Stimulated activated CD8-positive, alpha-beta memory T cell treated with anti-CD3 and anti-CD28 coated beads, Interleukin-7, amount 100 ng/mL, for 48 hours (primary cell): Measurements from ENCODE around the gene FBXL13.
"Not testable (repeated sequence)": the region's sequence is repeated elsewhere in the genome, so short reads cannot be mapped to it uniquely, and the experiment has no call there.

Experiments used
- DNase-seq, 2 donors: peaks; one replicate each; pipeline ENCODE4 v3.0.0-alpha.2; 2020; ENCODE audit warnings: low read depth in 1 of 2; ENCODE audit errors: extremely low read depth in 1 of 2

The FBXL13 gene

DNA sequence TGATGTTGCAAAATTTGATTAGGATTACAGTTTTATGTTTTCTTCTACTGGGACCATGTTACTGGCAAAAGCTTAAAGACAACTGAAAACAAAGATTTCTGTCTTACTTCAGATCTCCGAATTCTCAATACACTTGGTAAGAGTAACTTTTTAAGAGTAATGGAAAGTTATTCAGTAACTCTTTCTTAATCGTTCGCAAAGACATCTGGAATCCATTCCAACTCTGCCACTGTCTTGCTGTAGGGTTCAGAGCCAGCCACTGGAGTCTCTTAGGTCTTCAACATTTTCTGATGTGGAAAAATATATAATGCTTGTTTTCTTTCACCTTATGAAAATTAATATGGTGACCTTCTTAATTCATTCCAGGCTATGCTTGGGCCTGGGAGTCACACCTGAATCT lies 295.9 kb downstream of the FBXL13 start:
- not testable (repeated sequence) for DNase-seq

DNA sequence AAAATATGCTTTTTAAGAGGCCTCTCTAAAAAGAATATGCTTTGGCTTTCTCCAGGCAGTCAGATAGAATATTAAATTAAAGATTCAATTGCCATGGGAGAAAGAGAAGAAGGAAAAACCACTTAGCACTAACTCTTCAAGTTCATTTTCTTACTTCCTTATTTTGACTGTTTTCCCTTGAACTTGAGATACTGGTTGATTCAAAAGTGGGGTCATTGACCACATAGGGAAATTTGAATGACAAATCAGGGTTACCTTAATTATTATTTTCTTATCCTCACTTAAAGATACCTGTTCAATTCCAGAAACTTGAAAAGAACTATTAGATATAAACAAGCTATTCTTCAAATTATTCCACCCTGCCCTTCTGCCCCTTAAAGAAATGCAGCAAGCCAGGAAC lies 298.4 kb downstream of the FBXL13 start:
- DNase-seq, result not testable (repeated sequence)

DNA sequence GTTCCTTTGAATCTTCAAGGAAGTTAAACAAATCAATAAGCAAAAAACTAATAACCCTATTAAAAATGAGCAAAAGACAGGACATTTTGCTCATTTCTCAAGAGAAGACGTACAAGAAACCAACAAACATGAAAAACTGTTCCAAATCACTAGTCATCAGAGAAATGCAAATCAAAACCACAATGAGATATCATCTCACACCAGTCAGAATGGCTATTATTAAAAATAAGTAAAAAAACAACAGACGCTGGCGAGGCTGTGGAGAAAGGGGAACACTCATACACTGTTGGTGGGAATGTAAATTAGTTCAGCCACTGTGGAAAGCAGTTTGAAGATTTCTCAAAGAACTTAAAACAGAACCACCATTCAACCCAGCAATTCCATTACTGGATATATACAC lies 304.1 kb downstream of the FBXL13 start:
- DNase-seq, result not testable (repeated sequence)

DNA sequence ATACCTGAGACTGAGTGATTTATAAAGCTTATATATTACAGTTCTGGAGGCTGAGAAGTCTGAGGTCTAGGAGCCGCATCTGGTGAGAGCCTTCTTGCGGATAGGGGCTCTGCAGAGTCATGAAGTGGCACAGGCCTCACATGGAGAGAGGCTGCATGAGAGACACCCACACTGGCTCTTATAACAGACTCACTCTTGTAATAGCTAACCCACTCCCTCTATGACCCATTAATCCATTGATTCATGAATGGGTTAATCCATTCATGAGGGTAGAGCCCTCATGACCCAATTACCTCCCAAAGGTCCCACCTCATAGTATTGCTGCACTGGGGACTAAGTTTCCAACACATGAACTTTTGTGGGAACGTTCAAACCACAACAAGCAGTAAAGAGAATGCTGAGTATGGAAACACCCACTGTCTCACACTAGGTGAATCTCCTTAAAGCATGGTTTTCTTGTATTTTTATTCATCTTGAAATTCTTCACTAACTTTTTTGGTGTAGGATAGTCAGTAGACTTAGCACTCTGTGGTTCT lies 304.9 kb downstream of the FBXL13 start:
- not testable (repeated sequence) for DNase-seq

- not testable (repeated sequence) for DNase-seq
Measured at GRCh38 chr7:102763295-102763905, 311.2 kb downstream of the FBXL13 start.
